Measurements from ENCODE around the gene ZNF485. TPM values are rescaled to one million over a fixed set of nuclear protein-coding genes. Genes with fewer than 3 reads are reported as not detected.
A peak's percentile ranks its signal among the peaks of the same experiment; 100 is the strongest.

Gene ZNF485
- total RNA-seq, 6 experiments from 2014 or later = 2.3 to 3.0 (median 2.7) TPM

DNA sequence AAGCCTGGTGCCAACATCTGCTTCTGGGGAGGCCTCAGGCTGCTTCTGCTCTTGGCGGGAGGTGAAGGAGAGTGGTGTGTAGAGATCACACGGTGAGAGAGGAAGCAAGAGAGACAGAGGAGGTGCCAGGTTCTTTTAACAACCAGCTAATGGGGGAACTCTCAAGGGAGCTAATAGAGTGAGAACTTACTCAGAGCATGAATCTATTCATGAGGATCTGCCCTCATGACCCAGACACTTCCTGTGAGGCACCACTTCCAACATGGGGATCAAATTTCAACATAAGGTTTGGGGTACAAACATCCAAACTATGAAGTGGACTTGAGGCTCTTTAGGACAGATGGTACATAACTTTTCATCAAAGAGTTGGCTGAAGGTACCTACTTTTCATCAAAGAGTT is 47.5 kb downstream of the ZNF485 start:
- peaks cover 7% of the 10 kb centered on the region for H3K27me3 Mint-ChIP-seq (ENCODE audit: insufficient read depth)
- peaks cover 35% of the 10 kb centered on the region for H3K4me1 Mint-ChIP-seq (ENCODE audit: low read depth)
- TF ChIP-seq, protein P1, sequence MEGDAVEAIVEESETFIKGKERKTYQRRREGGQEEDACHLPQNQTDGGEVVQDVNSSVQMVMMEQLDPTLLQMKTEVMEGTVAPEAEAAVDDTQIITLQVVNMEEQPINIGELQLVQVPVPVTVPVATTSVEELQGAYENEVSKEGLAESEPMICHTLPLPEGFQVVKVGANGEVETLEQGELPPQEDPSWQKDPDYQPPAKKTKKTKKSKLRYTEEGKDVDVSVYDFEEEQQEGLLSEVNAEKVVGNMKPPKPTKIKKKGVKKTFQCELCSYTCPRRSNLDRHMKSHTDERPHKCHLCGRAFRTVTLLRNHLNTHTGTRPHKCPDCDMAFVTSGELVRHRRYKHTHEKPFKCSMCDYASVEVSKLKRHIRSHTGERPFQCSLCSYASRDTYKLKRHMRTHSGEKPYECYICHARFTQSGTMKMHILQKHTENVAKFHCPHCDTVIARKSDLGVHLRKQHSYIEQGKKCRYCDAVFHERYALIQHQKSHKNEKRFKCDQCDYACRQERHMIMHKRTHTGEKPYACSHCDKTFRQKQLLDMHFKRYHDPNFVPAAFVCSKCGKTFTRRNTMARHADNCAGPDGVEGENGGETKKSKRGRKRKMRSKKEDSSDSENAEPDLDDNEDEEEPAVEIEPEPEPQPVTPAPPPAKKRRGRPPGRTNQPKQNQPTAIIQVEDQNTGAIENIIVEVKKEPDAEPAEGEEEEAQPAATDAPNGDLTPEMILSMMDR (IDR thresholded peaks at IDR 0.05) = no peak

DNA sequence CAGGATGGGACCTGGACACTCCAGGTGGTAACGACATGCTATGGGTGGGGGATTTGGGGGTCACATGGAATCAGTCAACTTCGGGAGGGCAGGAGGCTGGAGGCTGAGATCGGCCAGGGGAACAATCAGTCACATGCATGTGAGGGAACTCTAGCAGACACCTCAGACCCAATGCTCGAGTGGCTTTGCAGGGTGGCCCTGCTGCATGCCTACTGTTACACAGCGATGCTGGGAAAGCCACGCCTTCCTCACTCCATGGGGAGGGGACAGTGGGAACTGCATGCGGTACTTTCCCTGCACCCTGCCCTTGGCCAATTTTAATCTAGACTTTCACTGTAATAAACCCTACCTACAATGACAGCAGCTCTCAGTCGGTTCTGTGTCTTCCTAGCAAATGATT is 49.1 kb downstream of the ZNF485 start:
- Mint-ChIP-seq H3K36me3 (ENCODE audit: low read depth) (no peaks in the 10 kb centered on the region), H3K9me3 (no peaks in the 10 kb centered on the region; the same call in 1 of the 2 replicates), H3K4me1 (ENCODE audit: low read depth) (peaks cover 23% of the 10 kb centered on the region), H3K4me3 (no peak overlapping the region), H3K27me3 (ENCODE audit: insufficient read depth) (peaks cover 7% of the 10 kb centered on the region), H3K27ac (no peak overlapping the region)
- no peak for DNase-seq
- TF ChIP-seq, protein P1 (IDR thresholded peaks at IDR 0.05) = no peak

More for the DNA sequence above, 47.5 kb downstream of the ZNF485 start:
- no peaks in the 10 kb centered on the region for H3K36me3 Mint-ChIP-seq (ENCODE audit: low read depth)
- H3K27ac Mint-ChIP-seq = peak overlapping the region; percentile 39; the same call in 1 of the 2 replicates
- DNase-seq = no peak
- no peaks in the 10 kb centered on the region; the same call in 1 of the 2 replicates for H3K9me3 Mint-ChIP-seq
- peak overlapping the region; percentile 6; the same call in 1 of the 2 replicates for H3K4me3 Mint-ChIP-seq

DNA sequence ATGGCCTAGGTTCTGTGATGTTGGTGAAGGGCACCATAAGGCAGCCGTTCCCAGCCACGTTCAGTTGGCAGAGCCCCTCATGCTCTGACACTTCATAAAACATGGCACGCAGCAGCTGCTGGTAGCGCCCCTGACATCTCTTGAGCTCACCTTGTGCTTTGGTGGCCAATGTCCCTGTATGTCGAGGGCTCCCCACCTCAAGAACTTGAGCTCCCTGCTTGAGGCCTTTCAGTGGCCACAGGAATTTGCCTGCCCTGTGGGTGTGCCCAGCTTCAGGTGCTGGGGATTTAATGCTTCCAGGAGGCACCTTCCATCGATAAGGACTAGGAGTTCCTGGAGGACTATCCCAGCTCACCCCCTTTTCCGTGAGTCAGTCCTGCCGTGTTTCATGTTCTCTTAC is 52.0 kb downstream of the ZNF485 start:
- Mint-ChIP-seq H3K4me1 (ENCODE audit: low read depth) (peaks cover 16% of the 10 kb centered on the region), H3K27ac (no peak overlapping the region), H3K27me3 (ENCODE audit: insufficient read depth) (peaks cover 7% of the 10 kb centered on the region), H3K9me3 (no peaks in the 10 kb centered on the region; the same call in 1 of the 2 replicates), H3K4me3 (no peak overlapping the region), H3K36me3 (ENCODE audit: low read depth) (no peaks in the 10 kb centered on the region)
- DNase-seq = no peak
- TF ChIP-seq, protein P1 (IDR thresholded peaks at IDR 0.05) = no peak

DNA sequence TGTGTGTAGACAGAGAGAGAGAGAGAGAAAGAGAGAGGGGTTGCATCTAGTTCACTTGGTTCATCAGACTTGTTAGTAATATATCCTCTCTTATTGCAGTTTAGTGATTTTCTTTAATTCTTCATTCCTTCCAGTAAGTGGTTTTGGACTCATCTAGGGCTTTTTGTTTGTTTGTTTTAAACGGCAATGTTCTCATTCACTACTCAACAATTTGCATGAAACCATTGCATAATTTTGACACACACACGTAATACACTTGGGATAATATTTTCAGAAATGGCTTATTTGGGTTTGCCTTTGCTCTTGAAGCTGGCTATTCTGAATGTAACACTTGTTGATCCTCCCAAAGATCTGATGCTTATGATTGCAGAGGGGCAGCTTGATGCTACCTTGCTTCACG is 58.8 kb downstream of the ZNF485 start:
- Mint-ChIP-seq H3K27ac (no peak overlapping the region), H3K36me3 (ENCODE audit: low read depth) (no peaks in the 10 kb centered on the region), H3K4me1 (ENCODE audit: low read depth) (no peaks in the 10 kb centered on the region), H3K27me3 (ENCODE audit: insufficient read depth) (peaks cover 3% of the 10 kb centered on the region; the same call in 1 of the 2 replicates), H3K4me3 (no peak overlapping the region), H3K9me3 (no peaks in the 10 kb centered on the region)
- no peak for DNase-seq
- TF ChIP-seq, protein P1 (IDR thresholded peaks at IDR 0.05) = no peak

DNA sequence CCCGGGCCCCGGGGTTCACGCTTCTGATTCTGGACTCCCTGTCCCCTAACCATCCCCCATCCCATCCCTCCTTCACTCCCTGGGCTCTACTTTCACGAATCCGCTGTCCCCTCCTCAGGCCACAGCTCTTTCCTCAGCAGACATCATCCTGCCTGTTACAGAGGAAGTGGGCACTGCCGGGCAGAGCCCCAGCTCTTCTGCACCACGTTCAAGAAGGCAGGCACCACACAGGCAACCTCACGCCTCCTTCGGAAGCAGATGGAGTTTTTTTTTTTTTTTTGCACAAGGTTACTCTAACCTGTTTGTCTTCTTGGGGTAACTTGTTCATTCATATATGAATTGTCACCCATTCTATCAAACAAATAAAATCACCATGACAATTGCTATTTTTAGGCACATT is 60.3 kb downstream of the ZNF485 start:
- Mint-ChIP-seq H3K36me3 (ENCODE audit: low read depth) (no peaks in the 10 kb centered on the region), H3K27ac (no peak overlapping the region), H3K4me1 (ENCODE audit: low read depth) (peaks cover 4% of the 10 kb centered on the region), H3K4me3 (no peak overlapping the region), H3K27me3 (ENCODE audit: insufficient read depth) (peaks cover 3% of the 10 kb centered on the region; the same call in 1 of the 2 replicates), H3K9me3 (no peaks in the 10 kb centered on the region)
- no peak for DNase-seq
- TF ChIP-seq, protein P1 (IDR thresholded peaks at IDR 0.05) = no peak
